Measurements from ENCODE around the gene PRADC1.
"Not testable (repeated sequence)": the region's sequence is repeated elsewhere in the genome, so short reads cannot be mapped to it uniquely, and the experiment has no call there.

Gene PRADC1

DNA sequence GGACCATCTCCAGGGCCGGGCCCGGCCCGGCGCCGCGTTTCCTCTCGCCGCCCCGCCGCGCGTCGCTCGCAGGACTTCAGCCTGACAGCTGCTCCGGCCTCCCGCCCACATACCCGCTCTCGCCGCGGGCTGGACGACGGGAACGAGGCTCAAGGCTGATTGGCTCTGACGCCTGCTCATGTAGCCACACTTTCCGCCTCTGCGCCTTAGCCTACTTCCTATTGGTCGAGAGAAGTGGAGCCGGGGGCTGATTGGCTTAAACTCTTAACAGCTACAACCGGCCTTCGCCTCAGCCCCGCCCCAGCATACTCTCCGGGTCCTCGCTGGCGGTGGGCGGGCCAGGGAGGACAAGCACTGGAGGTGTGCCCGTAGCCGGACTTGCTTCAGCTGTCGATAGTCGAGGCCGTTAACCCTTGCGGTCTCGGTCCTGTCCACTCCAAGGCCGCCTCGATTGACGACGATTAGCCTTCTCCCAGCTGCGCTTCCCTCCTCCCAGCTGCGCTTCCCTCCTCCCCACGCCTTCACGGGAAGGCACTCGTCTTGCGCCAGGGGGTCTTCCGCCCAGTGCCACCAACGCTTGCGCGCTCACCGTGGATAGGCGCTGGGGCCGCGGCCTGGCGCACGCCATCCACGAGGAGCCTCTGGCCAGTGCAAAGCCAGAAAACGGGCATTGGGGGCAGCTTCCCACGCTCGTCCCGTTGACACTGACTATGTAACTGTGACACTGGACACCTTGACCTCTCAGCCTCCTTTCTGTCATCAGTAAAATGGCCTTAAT lies at the start of gene PRADC1:
TSS of gene PRADC1 (minus strand) at position 86 of the 778 bp plus-strand sequence. CDS start at position 7, 79 bp downstream.
- peak; percentile 97 for DNase-seq

DNA sequence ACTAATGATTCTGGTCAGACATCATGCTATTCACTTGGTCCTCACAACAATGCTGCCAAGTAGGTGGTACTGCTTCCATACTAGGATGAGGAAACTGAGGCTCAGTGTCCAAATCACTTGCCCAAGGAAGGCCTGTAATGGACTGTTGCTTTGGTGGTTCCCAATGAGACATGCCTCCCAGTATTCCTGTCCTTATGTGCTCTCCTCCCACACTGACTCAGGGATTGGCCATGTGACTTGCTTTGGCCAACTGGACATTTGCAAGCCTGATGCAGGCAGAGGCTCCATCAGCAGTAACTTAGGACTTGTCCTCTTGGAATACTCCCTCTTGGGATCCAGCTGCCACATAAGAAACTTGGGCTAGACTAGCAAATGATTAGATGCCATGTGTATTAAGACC lies 48.2 kb upstream of the PRADC1 start:
- no peak for DNase-seq

DNA sequence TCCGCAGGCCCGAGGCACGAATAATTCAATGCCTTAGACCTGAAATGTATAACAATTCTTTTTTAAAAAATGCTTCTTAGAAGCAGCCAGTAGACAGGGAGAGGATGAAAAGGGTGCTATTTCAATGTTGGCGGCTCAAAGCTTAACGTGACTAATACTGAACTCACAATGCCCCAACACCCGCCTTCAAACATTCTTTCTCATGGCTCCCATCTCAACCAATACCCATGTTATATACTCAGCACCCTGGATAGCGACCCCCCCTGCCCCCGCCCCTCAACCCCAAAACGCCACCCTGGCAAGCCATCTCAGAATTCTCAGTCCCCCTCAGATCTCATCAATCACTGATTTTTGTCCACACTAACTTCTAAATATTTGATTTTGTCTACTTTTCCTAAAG lies 46.8 kb upstream of the PRADC1 start:
- DNase-seq: no peak

DNA sequence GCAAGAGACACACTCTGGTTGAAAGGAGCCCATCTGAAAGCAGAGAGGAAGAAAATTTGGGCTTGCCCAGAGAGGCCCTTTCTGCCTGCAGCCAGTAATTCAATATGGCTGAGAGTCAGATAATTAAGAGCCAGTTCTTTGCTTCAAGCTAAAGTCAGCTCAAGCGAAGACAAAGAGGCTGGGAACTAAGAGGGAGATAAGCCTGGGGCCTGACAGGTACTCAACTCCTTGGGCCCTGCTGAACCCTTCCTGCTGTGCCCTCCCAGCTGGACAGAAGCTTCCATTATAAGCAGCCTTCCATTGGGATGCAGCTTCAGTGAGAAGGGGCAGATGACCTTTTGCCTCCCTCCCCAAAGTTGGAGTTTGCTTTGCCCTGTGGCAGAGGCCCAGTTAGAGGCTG lies 39.2 kb upstream of the PRADC1 start:
- DNase-seq: no peak

DNA sequence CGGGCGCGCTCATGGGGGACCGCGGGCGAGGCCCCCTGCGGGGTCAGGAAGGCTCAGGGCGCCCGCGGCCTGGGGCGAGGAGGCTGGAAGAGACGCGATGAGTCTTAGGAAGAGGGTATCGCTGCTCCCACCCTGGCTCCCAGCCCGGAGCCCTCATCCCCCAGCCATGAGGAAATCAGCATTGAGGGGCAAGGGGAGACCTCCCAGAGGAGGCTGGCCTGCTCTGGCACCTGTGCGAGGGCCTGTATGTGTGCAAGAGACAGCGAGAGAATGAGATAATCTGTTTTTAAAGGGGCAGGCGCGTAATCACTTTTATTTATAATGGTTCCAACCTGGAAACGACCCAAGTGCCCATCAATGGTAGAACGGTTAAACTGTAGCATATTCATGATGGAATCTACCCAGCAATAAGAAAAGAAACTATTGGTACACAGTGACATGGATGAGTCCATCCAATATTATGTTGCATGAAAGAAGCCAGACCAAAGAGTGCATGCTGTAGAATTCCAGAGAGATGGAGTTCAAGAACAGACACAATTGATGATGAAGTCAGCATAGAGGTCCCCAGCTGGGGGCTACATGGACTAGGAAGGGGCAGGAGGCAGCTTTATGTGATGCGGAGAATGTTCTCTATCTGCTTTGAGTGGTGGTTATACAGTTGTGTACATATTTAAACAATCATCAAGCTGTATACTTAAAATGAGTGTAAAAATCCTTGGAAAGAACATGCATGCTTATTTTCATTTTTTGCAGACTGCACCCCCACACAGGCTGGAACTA lies 36.8 kb upstream of the PRADC1 start:
- DNase-seq: no peak

DNA sequence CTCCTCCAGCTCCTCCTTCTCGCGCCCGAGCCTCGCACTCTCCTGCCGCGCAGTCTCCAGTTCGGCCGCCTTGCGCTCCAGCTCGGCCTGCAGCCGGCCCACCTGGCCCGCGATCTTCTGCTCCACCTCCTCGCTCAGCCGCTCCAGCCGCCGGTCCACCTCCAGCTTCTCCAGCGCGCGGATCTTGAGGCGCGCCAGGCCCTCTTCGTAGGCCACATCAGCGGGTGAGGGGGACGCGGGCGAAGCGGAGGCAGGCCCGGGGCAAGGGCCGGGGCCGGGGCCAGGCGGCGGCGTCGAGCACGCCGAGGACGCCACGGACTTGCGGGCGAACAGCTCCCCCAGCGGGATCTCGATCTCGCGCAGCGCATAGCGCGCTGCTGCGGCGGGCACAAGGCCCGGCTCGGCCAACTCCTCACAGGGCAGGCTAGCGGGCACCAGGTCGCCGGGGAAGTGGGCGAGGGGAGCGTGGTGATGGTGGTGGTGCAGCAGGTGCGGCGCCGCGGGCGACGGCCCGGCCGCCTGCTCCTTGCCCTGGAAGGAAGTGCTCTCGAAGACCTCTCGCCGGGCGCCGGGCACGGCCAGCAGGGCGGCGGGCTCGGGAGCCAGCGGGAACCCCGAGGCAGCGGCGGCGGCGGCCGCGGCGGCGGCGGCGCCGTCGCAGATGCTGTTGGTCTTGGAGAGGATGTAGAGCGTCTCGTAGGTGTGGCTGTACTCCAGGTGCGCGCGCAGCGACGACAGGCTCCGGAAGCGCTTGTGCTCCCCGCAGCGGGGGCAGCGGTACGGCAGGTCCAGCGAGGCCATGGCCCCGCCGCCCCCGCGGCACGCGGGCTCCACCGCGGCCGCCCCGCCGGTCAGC lies 36.0 kb upstream of the PRADC1 start:
- no peak for DNase-seq

DNA sequence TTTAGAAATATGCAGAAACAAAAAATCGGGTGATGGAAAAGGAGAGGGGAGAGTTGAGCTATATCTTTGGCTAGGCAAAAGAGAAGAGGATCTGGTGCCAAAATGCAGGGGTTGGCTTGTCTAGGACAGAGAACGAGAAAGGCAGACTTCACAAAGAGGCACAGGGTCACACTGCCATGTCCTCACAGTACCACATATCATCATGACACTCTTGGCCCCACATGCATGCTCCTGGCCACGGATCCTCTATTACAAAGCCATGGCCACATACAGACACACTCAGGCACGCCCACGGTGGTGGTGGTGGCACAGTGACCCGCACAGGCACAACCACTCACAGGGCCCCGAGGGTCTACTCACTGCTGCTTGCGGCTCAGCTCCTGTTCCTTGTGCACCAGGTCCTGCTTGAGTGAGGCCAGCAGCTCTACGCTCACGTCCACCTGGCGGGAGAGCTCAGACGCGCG lies 35.4 kb upstream of the PRADC1 start:
- no peak for DNase-seq

DNA sequence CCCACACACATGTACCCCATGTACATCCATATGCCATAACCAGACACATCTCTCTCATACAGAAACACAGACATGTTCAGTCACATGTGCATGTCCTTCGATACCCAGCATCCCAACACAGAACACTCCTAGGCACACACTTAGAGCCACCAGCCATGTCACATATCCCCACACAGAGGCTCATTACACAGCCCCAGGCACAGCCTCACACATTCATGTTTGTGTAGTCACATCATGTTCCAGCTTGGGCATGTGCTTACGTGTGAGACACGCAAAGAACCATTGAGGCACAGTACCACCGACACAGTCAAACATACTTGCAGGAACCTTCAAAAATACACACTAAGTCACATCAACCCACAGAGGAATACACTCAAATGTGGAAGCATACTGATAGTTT lies 34.0 kb upstream of the PRADC1 start:
- DNase-seq: no peak

DNA sequence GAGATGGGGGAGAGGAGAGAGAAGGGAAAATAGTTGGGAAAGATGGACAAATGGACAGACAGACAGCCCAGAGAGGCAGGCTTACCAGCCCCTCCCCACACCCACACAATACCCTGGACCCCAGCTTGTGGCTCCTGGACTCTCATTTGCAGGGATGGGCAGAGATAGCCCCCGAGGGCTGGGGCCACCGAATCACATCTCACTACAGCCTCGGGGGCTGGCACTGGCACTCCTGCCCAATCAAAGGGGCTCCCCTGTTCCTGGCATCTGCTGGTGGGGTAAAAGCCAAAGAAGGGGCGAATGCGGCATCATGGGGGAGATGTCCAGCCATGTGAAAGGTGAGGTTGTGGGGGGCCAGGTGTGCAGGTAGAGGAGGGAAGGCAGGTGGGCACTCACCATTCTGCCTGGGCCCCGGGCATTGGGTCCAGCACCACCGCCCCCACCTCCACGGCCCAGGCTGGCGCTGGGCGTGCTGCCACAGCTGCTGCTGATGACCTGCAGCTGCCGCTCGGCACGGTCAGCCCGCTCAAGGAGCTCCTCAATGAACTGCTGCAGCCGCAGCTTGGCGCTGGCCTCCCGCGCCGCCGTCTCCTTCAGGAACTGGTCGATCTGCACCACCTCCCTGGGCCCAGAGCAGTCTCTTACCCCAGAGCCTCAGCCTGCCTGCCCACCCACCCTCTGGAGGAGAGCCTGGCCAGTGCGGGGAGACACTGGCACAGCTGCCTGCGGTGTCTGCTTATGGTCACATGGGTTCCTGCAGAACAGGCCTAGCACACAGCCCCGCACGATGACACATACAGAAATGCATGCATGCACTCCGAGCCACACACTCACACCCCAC lies 33.2 kb upstream of the PRADC1 start:
- no peak for DNase-seq

DNA sequence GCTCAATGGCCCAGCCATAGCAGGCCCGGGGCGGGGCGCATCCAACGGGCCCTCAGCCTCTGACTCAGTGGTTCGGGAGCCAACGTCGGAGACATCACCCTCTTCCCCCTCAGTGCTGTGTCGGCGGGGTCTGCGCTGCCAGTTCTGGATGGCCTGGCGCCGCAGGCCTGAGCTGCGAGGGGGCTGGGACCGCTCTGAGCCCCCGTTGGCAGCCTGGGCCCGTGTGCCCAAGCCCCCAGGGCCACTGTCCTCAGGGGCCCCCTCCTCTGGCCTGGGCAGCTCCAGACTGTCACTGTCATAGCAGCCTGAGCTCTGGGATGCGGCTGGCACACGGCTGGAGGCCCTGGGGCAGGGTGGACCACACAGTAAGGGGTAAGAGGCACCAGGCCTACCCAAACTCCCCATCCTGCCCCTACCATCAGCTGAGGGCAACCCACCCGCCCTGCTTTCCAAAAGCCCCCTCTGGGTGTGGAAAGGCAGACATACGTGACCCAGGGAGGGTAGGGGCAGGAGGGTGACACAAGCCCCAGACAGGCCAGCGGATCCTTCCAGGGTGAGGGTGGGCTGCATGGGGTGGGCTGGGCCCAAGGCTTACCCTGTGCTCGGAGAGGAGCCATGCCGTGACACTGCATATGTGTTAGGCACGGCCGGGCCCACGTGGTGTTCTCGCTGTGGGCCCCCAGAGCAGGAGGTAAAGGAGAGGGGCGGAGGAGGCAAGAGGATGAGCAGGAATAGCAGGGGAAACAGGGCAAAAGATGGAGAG lies 32.4 kb upstream of the PRADC1 start:
- DNase-seq: no peak

DNA sequence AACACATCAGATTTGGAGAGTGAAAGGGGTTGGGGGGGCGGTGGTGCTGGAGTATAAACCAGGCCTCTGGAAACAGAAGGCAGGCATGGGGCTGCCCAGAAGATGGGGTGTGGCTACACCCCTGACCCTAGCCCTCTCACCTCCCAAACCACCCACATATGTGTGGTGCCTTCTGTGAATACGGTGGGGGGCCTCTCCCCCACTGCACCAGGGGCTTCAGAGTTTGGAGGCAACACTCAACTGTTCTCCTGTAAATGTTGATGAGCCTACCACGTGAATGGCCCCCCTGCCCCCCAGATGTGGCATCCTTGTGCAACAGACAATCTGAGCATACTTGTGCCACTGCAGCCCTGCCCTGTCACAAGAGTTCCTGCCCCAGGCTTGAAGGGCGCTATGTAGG lies 31.7 kb upstream of the PRADC1 start:
- DNase-seq: no peak

DNA sequence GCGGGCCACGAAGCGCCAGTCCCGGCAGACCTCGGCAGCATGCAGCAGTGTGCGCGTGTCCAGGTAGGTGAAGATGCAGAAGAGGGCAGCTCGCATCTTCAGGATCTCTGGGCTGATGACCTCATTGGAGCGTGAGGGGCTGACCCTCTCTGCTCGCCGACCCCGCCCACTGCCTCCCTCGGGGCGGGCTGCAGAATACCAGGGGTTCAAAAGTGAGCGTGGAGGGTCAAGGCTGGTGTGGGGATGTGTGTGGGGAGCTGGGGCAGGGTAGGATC lies 31.2 kb upstream of the PRADC1 start:
- no peak for DNase-seq

DNA sequence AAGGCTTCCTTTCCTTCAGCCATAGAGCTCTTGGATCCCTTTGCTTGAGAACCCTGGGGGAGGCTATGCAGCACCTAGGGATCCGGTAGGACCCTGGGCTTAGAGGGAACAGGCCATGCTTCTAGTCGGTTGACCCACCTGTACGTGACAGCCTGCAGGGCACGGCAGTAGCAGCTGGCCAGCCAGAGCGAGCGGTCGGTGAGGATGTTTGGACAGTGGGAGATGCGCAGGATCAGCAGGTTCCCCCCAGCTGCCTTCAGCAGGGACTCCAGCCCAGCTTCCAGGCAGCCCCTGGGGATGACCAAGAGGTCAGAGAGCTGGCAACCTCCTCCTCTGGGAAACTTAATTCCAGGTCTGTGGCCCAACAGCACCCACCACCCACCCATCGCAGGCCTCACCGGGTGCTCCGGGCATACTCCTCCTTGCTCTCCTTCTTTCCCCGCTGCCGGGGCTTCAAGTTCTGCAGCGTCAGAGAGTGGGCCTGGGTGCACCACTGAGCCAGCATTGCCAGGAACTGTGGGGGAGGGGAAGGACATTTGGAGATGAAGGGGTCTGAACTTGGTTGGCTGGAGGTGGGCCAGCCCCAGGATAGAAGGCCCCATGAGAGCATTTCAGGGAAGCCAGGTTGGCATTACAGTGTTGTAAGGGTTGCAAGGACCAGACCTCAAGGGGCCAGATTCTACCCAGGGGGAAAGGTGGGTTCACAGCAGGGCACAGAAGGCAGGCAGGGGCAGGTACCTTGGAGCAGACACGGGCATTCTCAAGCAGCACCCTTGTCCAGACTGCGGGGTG lies 30.7 kb upstream of the PRADC1 start:
- DNase-seq: no peak

DNA sequence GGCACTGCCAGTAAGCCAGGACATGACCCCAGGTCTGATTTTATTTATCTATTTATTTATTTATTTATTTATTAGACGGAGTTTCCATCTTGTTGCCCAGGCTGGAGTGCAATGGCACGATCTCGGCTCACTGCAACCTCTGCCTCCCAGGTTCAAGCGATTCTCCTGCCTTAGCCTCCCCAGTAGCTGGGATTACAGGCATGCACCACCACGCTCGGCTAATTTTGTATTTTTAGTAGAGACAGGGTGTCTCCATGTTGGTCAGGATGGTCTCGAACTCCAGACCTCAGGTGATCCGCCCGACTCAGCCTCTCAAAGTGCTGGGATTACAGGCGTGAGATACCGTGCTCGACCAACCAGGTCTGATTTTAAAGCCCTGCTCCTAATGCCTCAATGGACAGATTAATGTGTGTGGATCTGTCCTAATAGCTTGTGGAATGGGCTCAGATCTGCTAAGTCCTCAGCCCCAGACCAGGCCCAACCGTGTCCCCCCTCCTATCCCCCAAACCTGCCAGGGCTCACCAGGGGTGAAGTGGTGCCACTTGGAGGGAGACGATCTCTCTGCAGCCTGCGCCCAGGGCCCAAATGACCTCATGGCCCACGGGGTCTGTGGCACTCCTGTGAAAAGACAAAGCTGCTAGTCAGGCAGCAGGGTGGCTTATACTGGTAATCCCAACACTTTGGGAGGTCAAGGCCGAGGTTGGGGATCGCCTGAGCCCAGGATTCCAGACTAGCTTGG lies 29.8 kb upstream of the PRADC1 start:
- not testable (repeated sequence) for DNase-seq

DNA sequence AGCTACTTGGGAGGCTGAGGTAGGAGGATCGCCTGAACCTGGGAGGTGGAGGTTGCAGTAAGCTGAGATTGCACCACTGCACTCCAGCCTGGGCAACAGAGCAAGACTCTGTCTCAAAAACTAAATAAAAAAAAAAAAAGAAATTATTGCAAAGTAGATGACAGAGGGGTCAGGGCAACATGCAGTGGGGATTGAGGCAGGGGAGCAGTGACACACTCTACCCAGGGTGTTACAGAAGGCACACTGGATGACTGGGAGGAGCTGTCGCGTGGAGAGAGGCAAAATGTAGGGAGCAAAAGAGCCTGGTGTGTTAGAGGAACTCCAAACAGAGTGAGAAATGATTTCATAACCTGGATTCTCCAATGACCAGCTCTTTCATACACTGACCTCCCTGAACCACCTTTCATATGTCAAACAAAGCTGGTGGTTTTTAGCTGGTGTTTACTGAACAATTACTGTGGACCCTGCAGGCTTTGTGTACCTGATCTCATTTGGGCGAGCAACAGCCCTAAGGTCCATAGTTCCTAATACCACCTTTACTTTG lies 29.1 kb upstream of the PRADC1 start:
- no peak for DNase-seq

DNA sequence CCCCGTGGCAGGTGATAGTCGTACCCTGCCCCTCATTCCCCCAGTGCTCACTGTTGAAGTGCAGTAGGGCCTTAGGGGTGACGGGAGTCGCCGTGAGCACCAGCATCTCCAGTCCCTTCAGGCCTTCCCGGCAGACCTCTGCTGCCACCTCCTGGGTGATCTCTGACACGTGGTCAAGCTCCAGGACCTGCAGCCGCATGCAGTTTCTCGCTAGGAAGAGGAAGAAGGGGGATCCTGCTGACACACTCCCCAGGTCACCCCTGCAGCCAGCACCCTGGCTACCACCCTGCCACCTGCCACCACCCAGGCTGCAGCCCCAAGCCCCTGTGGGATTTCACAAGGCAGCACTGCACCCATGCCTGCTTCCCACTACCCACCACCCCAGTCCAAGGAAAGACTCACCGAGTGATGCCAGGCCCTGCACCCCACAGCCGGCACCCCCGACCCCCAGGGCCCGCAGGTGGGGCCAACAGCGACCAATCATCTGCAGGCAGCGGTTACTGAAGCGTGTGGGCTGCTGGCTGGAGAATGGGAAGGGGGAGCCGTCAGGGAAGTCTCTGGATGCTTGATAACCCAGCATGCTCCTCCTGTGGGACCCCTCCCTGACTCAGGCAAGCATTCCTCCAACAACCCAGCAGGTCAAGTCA lies 27.4 kb upstream of the PRADC1 start:
- DNase-seq: no peak

DNA sequence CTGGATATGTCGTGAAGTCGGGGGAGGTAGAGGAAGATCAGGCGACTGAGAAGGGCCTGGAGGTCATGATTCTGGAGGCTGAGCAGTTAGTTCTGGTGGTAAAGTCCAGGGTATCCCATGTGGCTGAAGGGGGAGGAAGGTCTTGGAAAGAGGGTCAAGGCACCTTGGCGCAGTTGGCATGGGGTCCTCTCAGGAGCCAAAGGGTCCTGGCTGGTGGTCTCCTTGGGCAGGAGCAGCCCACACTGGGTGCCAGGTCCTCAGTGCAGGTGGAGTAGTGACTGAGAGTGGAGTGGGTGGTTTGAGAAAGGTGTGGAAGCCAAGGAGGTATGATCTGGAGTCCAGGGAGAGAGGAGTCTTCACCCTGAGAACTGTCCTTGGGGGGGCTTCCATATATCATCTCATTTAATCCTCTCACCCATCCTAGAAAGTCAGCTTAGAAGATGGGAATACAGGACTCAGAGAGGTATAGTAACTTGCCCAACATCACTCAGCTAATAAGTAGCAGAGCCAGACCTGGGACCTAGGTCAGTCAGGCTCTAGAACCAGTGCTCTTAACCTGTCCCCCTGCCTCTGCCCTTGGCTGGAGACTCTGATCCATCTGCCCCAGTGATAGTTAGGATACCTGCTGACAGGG lies 26.8 kb upstream of the PRADC1 start:
- no peak for DNase-seq

DNA sequence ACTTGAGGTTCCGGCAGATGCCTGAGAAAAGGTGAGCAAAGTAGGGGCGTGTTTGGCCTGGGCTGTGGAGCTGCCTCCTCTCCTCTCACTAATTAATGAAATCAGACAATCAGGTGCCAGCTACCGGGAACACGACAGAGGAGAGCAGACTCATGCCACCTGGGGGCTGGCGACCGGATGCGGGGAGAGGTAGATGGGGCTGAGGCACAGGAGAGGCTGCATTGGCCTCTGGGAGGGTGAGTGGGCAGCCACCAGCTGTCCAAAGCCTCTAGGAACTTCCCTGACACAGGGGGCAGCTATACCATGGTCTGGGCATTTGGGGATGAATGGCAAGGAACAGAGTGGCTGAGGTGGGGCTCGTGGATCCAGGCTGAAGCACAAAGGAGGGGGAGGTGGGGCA lies 26.2 kb upstream of the PRADC1 start:
- DNase-seq: no peak

DNA sequence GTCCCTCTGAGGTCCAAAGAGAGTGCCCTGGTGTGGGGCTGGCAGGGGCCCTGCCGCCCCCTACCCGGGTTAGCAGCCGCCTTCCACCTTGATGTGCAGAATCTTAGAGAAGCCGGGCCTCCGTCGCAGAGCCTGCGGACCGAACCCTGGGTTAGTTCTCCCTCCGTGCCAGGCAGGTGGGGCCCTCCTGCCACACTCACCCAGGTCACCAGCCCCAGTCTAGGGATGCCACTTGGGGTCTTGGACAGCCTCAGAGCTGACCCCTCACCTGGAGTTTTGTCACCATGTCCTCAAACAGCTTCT lies 25.8 kb upstream of the PRADC1 start:
- no peak for DNase-seq

All from right forelimb (tissue), 1 donor.